GM23248 (cell line): Measurements from ENCODE around the gene CYS1.

ENCODE experiments used
- EZH2 ChIP-seq: fragments of 200-600 bp; sonication (generic); IDR thresholded peaks from 2 replicates; pipeline ENCODE4 v1.6.1; 2018; ENCODE audit warnings: antibody characterized with exemption, mild to moderate bottlenecking; ENCODE audit not compliant: insufficient read depth, poor library complexity, severe bottlenecking
- EZH2phosphoT487 ChIP-seq: fragments of 200-600 bp; sonication (generic); IDR thresholded peaks from 2 replicates; pipeline ENCODE4 v1.6.1; 2018; ENCODE audit warnings: antibody characterized with exemption, moderate library complexity, mild to moderate bottlenecking, low read depth; ENCODE audit not compliant: insufficient read depth

GRCh38 chr2:10029875-10030223, 50.4 kb downstream of the CYS1 start:
- TF ChIP-seq EZH2 (no peak), EZH2phosphoT487 (no peak)
